HG03159 (cell line): ENCODE results near the gene TARP.
"Not testable (repeated sequence)": the region's sequence is repeated elsewhere in the genome, so short reads cannot be mapped to it uniquely, and the experiment has no call there.

Experiments
- ATAC-seq: cut with Tn5 transposase; IDR thresholded peaks from one replicate; pipeline ENCODE4 v1.9.1; 2021; ENCODE audit warnings: mild to moderate bottlenecking, moderate library complexity; ENCODE audit not compliant: unreplicated experiment

Gene TARP

GRCh38 chr7:38299275-38299931 is 26.0 kb upstream of the TARP start:
- no peak for ATAC-seq

- peak; percentile 70 for ATAC-seq
Measured at GRCh38 chr7:38296059-38296857, 22.8 kb upstream of the TARP start.

- no peak for ATAC-seq
Measured at GRCh38 chr7:38294926-38295325, 21.5 kb upstream of the TARP start.

GRCh38 chr7:38292442-38292841 is 19.0 kb upstream of the TARP start:
- no peak for ATAC-seq

- no peak for ATAC-seq
Measured at GRCh38 chr7:38291650-38292049, 18.2 kb upstream of the TARP start.

GRCh38 chr7:38291117-38291647 is 17.7 kb upstream of the TARP start:
- no peak for ATAC-seq

- ATAC-seq: no peak
Measured at GRCh38 chr7:38284553-38284952, 11.1 kb upstream of the TARP start.

- ATAC-seq: no peak
Measured at GRCh38 chr7:38283809-38284208, 10.4 kb upstream of the TARP start.

- no peak for ATAC-seq
Measured at GRCh38 chr7:38283107-38283506, 9.7 kb upstream of the TARP start.

GRCh38 chr7:38282081-38282480 is 8.6 kb upstream of the TARP start:
- no peak for ATAC-seq

- ATAC-seq: no peak
Measured at GRCh38 chr7:38281266-38281665, 7.8 kb upstream of the TARP start.

GRCh38 chr7:38280707-38281106 is 7.3 kb upstream of the TARP start:
- ATAC-seq: no peak

GRCh38 chr7:38280000-38280399 is 6.6 kb upstream of the TARP start:
- ATAC-seq: no peak

GRCh38 chr7:38276096-38276877 is 2.9 kb upstream of the TARP start:
- ATAC-seq: no peak

GRCh38 chr7:38274927-38275620 is 1.6 kb upstream of the TARP start:
- no peak for ATAC-seq

GRCh38 chr7:38274486-38274885 is 1.1 kb upstream of the TARP start:
- no peak for ATAC-seq

GRCh38 chr7:38270405-38270804 is 3.0 kb downstream of the TARP start:
- ATAC-seq: not testable (repeated sequence)

- ATAC-seq: not testable (repeated sequence)
Measured at GRCh38 chr7:38269704-38270346, 3.6 kb downstream of the TARP start.

- ATAC-seq: peak; percentile 44
Measured at GRCh38 chr7:38265958-38266357, 7.5 kb downstream of the TARP start.

GRCh38 chr7:38264602-38265001 is 8.8 kb downstream of the TARP start:
- ATAC-seq: not testable (repeated sequence)
